Keratinocyte (primary cell): Measurements from ENCODE around the gene KRTAP10-4.

Source experiments
- CTCF ChIP-seq, 3 experiments: IDR thresholded peaks in 1 of 3; conservative IDR thresholded peaks in 1 of 3; optimal IDR thresholded peaks in 1 of 3; 2 replicates in 2 of 3; 3 replicates in 1 of 3; pipeline versions ENCODE3 to v1.5.1; 2011; ENCODE audit warnings: low read length in 3 of 3, mild to moderate bottlenecking in 3 of 3, moderate library complexity in 2 of 3, control low read depth in 1 of 3, inconsistent platforms in 1 of 3; ENCODE audit not compliant: insufficient read depth in 2 of 3; ENCODE audit errors: extremely low read depth in 1 of 3
- EZH2 ChIP-seq: IDR thresholded peaks from one replicate; pipeline ENCODE4 v1.6.1; 2012; ENCODE audit warnings: inconsistent platforms, mild to moderate bottlenecking, low read length, moderate library complexity

- TF ChIP-seq CTCF (optimal IDR thresholded peaks at IDR 0.05 in 1 of 3, IDR thresholded peaks at IDR 0.05 in 1 of 3, conservative IDR thresholded peaks at IDR 0.05 in 1 of 3; ENCODE audit: extremely low read depth in 1 of 3, insufficient read depth in 2 of 3, low read length in 3 of 3) (no peak), EZH2 (no peak)
Measured at GRCh38 chr21:44531606-44532564, 41.6 kb upstream of the KRTAP10-4 start.
